ENCODE data around the gene ZNF382.

GRCh38 chr19:36638862-36639510 lies 33.9 kb downstream of the ZNF382 start:
- TF ChIP-seq CTCF (IDR thresholded peaks at IDR 0.05; ENCODE audit: low read depth, low read length) (no peak), EZH2phosphoT487 (IDR thresholded peaks at IDR 0.05; ENCODE audit: low read depth) (no peak)
